Panc1 (cell line): Measurements from ENCODE around the gene DNM3. TPM values are rescaled to one million over a fixed set of nuclear protein-coding genes. Genes with fewer than 3 reads are reported as not detected.

Experiments
- ATAC-seq: fragments of 200-7000 bp; cut with Tn5 transposase; 2 replicates; pipeline ENCODE4 v1.9.1; 2020; ENCODE audit warnings: mild to moderate bottlenecking, moderate library complexity
- BruUV-seq: library from RNA; stranded (reverse); fragments of 400-500 nt; replicated peaks from 2 replicates; lab custom pipeline; 2021; lab: Mats Ljungman, UMichigan
- CTCF ChIA-PET: fragments of 300-600 bp; sonication (Branson Sonifier 250); formaldehyde crosslinking; loops from one replicate; lab custom pipeline; 2022; ENCODE audit warnings: antibody characterized with exemption; lab: Charles Lee
- POLR2A ChIA-PET: fragments of 300-600 bp; sonication (Branson Sonifier 250); formaldehyde crosslinking; loops from one replicate; lab custom pipeline; 2022; ENCODE audit warnings: antibody characterized with exemption; lab: Charles Lee
- DNase-seq: peaks from one replicate; pipeline ENCODE4 v3.0.0-alpha.2; 2010; ENCODE audit warnings: low read depth, low spot score
- H3K27ac ChIP-seq: 2 replicates; pipeline ENCODE4 v1.5.1; 2011; ENCODE audit warnings: mild to moderate bottlenecking, low read length, inconsistent platforms
- H3K27me3 ChIP-seq: fragments of 200-500 bp; sonication (Bioruptor generic); 2 replicates; pipeline ENCODE4 v1.6.0; 2014; ENCODE audit warnings: low read length, inconsistent platforms; ENCODE audit not compliant: control insufficient read depth, insufficient read depth
- H3K36me3 ChIP-seq: fragments of 200-500 bp; sonication (Bioruptor generic); 2 replicates; pipeline ENCODE4 v1.5.1; 2014; ENCODE audit warnings: inconsistent platforms, mild to moderate bottlenecking, low read length, moderate library complexity; ENCODE audit not compliant: control insufficient read depth, insufficient read depth
- H3K4me1 ChIP-seq: 2 replicates; pipeline ENCODE4 v1.5.1; 2011; ENCODE audit warnings: inconsistent platforms, mild to moderate bottlenecking, low read length, moderate library complexity; ENCODE audit not compliant: control insufficient read depth, insufficient read depth
- H3K4me3 ChIP-seq, 2 experiments: 2 replicates each; pipeline ENCODE4 v1.5.1; 2011 to 2012; ENCODE audit warnings: low read depth in 2 of 2, low read length in 2 of 2, mild to moderate bottlenecking in 2 of 2, inconsistent platforms in 1 of 2, moderate library complexity in 1 of 2
- H3K9me3 ChIP-seq: fragments of 200-500 bp; sonication (Bioruptor generic); 2 replicates; pipeline ENCODE4 v1.5.1; 2014; ENCODE audit warnings: low read depth, mild to moderate bottlenecking, inconsistent platforms, low read length, moderate library complexity; ENCODE audit not compliant: control insufficient read depth, insufficient read depth
- POLR2AphosphoS5 ChIP-seq: IDR thresholded peaks from 2 replicates; pipeline ENCODE4 v1.6.1; 2012; ENCODE audit warnings: mild to moderate bottlenecking, low read depth, low read length, moderate library complexity
- SIN3A ChIP-seq: IDR thresholded peaks from 2 replicates; pipeline ENCODE4 v1.6.1; 2012; ENCODE audit warnings: low read depth, mild to moderate bottlenecking, low read length, moderate library complexity, borderline replicate concordance; ENCODE audit not compliant: insufficient read depth
- TCF7L2 ChIP-seq: IDR thresholded peaks from 2 replicates; pipeline ENCODE4 v1.6.1; 2011; ENCODE audit warnings: mild to moderate bottlenecking, low read depth, low read length, inconsistent platforms
- in situ Hi-C: cut with HindIII; loops from 2 replicates; pipeline ENCODE4 v1.10.0; 2016; ENCODE audit warnings: low sequenced_read_pairs, low pct_unique_long_range_greater_than_20kb
- intact Hi-C: fragments of 100-400 bp; cut with micrococcal nuclease; formaldehyde crosslinking; loops from one replicate; pipeline ENCODE4 v1.10.0; 2022; ENCODE audit not compliant: unreplicated experiment
- total RNA-seq: library from RNA; stranded (reverse); gene quantifications from one replicate; pipeline ENCODE4 v1.2.1, GENCODE V29; 2021; ENCODE audit not compliant: unreplicated experiment
- TF ChIP-seq, protein P1 (sequence below): fragments of 450-650 bp; IDR thresholded peaks from 2 replicates; pipeline ENCODE4 v1.5.1; 2017; ENCODE audit warnings: mild to moderate bottlenecking
- TF ChIP-seq, protein P2 (sequence below), 2 experiments: IDR thresholded peaks; 2 replicates each; pipeline ENCODE4 v1.6.1; 2011 to 2012; ENCODE audit warnings: low read depth in 2 of 2, control low read depth in 1 of 2, low read length in 1 of 2, mild to moderate bottlenecking in 1 of 2, moderate library complexity in 1 of 2; ENCODE audit not compliant: insufficient read depth in 1 of 2

Gene DNM3
- total RNA-seq, 1 experiment from 2014 or later: 0.46 TPM

DNA sequence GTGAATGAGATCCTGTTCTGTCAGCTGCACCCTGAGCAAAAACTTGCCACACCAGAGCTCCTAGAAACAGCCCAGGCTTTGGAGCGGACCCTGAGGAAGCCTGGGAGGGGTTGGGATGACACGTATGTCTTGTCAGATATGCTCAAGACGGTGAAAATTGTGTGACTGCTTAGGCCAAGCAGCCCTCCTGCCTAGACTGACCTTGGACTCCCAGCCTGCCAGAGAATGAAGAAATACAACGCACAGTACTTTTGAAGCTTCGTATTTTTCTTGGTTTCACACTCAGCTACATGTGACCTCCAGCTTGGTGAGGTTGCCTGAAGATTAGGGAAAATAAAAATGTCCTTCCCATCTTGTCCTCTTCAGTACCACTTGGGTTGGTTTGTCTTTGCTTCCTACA, 44.7 kb upstream of the DNM3 start:
- DNase-seq (no peak), ATAC-seq (no peak)
- Histone ChIP-seq H3K36me3 (peaks cover 15% of the 10 kb centered on the region), H3K4me3 (no peak overlapping the region), H3K4me1 (no peaks in the 10 kb centered on the region), H3K9me3 (no peaks in the 10 kb centered on the region), H3K27ac (no peak overlapping the region), H3K27me3 (no peaks in the 10 kb centered on the region)
- BruUV-seq: no TSS peak
- ChIA-PET CTCF (no interaction called here), POLR2A (no interaction called here)
- in situ Hi-C loops: no loop called here
- TF ChIP-seq TCF7L2: no peak
- TF ChIP-seq, protein P1, sequence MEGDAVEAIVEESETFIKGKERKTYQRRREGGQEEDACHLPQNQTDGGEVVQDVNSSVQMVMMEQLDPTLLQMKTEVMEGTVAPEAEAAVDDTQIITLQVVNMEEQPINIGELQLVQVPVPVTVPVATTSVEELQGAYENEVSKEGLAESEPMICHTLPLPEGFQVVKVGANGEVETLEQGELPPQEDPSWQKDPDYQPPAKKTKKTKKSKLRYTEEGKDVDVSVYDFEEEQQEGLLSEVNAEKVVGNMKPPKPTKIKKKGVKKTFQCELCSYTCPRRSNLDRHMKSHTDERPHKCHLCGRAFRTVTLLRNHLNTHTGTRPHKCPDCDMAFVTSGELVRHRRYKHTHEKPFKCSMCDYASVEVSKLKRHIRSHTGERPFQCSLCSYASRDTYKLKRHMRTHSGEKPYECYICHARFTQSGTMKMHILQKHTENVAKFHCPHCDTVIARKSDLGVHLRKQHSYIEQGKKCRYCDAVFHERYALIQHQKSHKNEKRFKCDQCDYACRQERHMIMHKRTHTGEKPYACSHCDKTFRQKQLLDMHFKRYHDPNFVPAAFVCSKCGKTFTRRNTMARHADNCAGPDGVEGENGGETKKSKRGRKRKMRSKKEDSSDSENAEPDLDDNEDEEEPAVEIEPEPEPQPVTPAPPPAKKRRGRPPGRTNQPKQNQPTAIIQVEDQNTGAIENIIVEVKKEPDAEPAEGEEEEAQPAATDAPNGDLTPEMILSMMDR: no peak
- intact Hi-C loops: no loop called here

DNA sequence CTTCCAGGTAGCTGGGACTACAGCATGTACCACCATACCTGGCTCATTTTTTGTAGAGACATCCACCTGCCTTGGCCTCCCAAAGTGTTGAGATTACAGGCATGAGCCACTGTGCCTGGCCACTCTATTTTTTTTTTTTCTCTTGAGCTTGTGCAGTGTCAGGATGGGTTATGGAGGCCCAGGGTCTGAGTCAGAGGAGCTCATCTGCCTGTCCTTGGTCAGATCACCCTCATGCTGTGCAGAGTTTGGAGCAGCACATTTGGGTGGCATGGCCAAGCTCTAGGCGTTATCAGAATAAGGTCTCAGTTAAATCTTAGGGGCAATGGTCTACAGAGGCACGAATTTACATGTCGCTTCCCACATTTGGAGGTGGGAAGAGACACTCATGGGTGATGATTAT, 43.0 kb upstream of the DNM3 start:
- Histone ChIP-seq H3K27ac (no peak overlapping the region), H3K36me3 (peaks cover 10% of the 10 kb centered on the region), H3K9me3 (no peaks in the 10 kb centered on the region), H3K27me3 (no peaks in the 10 kb centered on the region), H3K4me3 (no peak overlapping the region), H3K4me1 (no peaks in the 10 kb centered on the region)
- ATAC-seq (no peak), DNase-seq (no peak)
- POLR2A ChIA-PET: no interaction called here
- intact Hi-C loops (no loop called here), in situ Hi-C loops (no loop called here)
- TF ChIP-seq, protein P2, sequence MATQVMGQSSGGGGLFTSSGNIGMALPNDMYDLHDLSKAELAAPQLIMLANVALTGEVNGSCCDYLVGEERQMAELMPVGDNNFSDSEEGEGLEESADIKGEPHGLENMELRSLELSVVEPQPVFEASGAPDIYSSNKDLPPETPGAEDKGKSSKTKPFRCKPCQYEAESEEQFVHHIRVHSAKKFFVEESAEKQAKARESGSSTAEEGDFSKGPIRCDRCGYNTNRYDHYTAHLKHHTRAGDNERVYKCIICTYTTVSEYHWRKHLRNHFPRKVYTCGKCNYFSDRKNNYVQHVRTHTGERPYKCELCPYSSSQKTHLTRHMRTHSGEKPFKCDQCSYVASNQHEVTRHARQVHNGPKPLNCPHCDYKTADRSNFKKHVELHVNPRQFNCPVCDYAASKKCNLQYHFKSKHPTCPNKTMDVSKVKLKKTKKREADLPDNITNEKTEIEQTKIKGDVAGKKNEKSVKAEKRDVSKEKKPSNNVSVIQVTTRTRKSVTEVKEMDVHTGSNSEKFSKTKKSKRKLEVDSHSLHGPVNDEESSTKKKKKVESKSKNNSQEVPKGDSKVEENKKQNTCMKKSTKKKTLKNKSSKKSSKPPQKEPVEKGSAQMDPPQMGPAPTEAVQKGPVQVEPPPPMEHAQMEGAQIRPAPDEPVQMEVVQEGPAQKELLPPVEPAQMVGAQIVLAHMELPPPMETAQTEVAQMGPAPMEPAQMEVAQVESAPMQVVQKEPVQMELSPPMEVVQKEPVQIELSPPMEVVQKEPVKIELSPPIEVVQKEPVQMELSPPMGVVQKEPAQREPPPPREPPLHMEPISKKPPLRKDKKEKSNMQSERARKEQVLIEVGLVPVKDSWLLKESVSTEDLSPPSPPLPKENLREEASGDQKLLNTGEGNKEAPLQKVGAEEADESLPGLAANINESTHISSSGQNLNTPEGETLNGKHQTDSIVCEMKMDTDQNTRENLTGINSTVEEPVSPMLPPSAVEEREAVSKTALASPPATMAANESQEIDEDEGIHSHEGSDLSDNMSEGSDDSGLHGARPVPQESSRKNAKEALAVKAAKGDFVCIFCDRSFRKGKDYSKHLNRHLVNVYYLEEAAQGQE (IDR thresholded peaks at IDR 0.05; ENCODE audit: insufficient read depth in 1 of 2, low read depth in 2 of 2, low read length in 1 of 2): no peak
- TF ChIP-seq TCF7L2 (no peak), SIN3A (no peak), POLR2AphosphoS5 (no peak)
- TF ChIP-seq, protein P1: no peak
- CTCF ChIA-PET: no interaction called here
- no TSS peak for BruUV-seq
